Mesenchymal stem cell (in vitro differentiated cells and primary cell): Measurements from ENCODE around the gene RHBDD1.

Source experiments
- DNase-seq: peaks from one replicate; pipeline ENCODE4 v3.0.0-alpha.2; 2013
- H2AFZ ChIP-seq: one replicate; pipeline ENCODE4 v1.6.1; 2013; ENCODE audit warnings: low read depth, mild to moderate bottlenecking, control low read depth, inconsistent platforms, low read length, moderate library complexity
- H2AK5ac ChIP-seq: 2 replicates; pipeline ENCODE4 v1.6.1; 2013; ENCODE audit warnings: low read length, moderate library complexity, mild to moderate bottlenecking, inconsistent platforms; ENCODE audit not compliant: severe bottlenecking
- H2BK120ac ChIP-seq: one replicate; pipeline ENCODE4 v1.6.1; 2013; ENCODE audit warnings: low read depth, mild to moderate bottlenecking, inconsistent platforms, low read length, moderate library complexity
- H2BK12ac ChIP-seq, 2 experiments: one replicate each; pipeline ENCODE4 v1.6.1; 2013; ENCODE audit warnings: inconsistent platforms in 2 of 2, low read length in 2 of 2, mild to moderate bottlenecking in 2 of 2, moderate library complexity in 2 of 2, control low read depth in 1 of 2
- H2BK15ac ChIP-seq: one replicate; pipeline ENCODE4 v1.6.1; 2013; ENCODE audit warnings: mild to moderate bottlenecking, low read depth, inconsistent platforms; ENCODE audit not compliant: poor library complexity, severe bottlenecking
- H2BK5ac ChIP-seq: 2 replicates; pipeline ENCODE4 v1.6.1; 2013; ENCODE audit warnings: low read depth, mild to moderate bottlenecking, low read length, control low read depth, inconsistent platforms; ENCODE audit not compliant: poor library complexity, severe bottlenecking
- H3K14ac ChIP-seq, 2 experiments: one replicate each; pipeline ENCODE4 v1.6.1; 2013; ENCODE audit warnings: inconsistent platforms in 2 of 2, low read length in 2 of 2, control low read depth in 1 of 2, mild to moderate bottlenecking in 1 of 2, moderate library complexity in 1 of 2
- H3K18ac ChIP-seq, 2 experiments: one replicate each; pipeline ENCODE4 v1.6.1; 2013; ENCODE audit warnings: inconsistent platforms in 2 of 2, low read length in 2 of 2, control low read depth in 1 of 2, low read depth in 1 of 2, mild to moderate bottlenecking in 1 of 2
- H3K23ac ChIP-seq, 2 experiments: one replicate each; pipeline ENCODE4 v1.6.1; 2013; ENCODE audit warnings: inconsistent platforms in 2 of 2, low read length in 2 of 2, mild to moderate bottlenecking in 2 of 2, moderate library complexity in 2 of 2, control low read depth in 1 of 2
- H3K27ac ChIP-seq: 2 replicates; pipeline ENCODE4 v1.5.1; 2013; ENCODE audit warnings: mild to moderate bottlenecking, moderate library complexity, low read length, control low read depth, inconsistent platforms; ENCODE audit not compliant: poor library complexity, severe bottlenecking
- H3K27me3 ChIP-seq, 2 experiments: 2 replicates each; pipeline versions ENCODE4 v1.6.1 to v1.7.0; 2013; ENCODE audit warnings: low read length in 2 of 2, mild to moderate bottlenecking in 2 of 2, moderate library complexity in 2 of 2, control low read depth in 1 of 2, inconsistent platforms in 1 of 2; ENCODE audit not compliant: control insufficient read depth in 1 of 2, insufficient read depth in 1 of 2
- H3K36me3 ChIP-seq, 2 experiments: 2 replicates each; pipeline versions ENCODE4 v1.6.1 to v1.7.0; 2013; ENCODE audit warnings: low read length in 2 of 2, control low read depth in 1 of 2, inconsistent platforms in 1 of 2, low read depth in 1 of 2, mild to moderate bottlenecking in 1 of 2; ENCODE audit not compliant: insufficient read depth in 2 of 2, control insufficient read depth in 1 of 2
- H3K4ac ChIP-seq, 2 experiments: one replicate each; pipeline ENCODE4 v1.6.1; 2013; ENCODE audit warnings: inconsistent platforms in 2 of 2, low read length in 2 of 2, mild to moderate bottlenecking in 2 of 2, moderate library complexity in 2 of 2, control low read depth in 1 of 2, low read depth in 1 of 2
- H3K4me1 ChIP-seq: 2 replicates; pipeline ENCODE4 v1.6.1; 2013; ENCODE audit warnings: low read depth, low read length, control low read depth; ENCODE audit not compliant: control insufficient read depth, insufficient read depth
- H3K4me2 ChIP-seq: 2 replicates; pipeline ENCODE4 v1.6.1; 2013; ENCODE audit warnings: low read length, mild to moderate bottlenecking, inconsistent platforms; ENCODE audit not compliant: poor library complexity, severe bottlenecking
- H3K4me3 ChIP-seq, 2 experiments: 2 replicates each; pipeline versions ENCODE4 v1.5.1 to v1.7.0; 2013; ENCODE audit warnings: low read length in 2 of 2, mild to moderate bottlenecking in 2 of 2, control low read depth in 1 of 2, low read depth in 1 of 2; ENCODE audit not compliant: insufficient read depth in 1 of 2
- H3K79me1 ChIP-seq: replicated peaks from 2 replicates; pipeline ENCODE4 v1.6.1; 2013; ENCODE audit warnings: mild to moderate bottlenecking, control low read depth, low read length, inconsistent platforms; ENCODE audit not compliant: poor library complexity, severe bottlenecking
- H3K9ac ChIP-seq: 2 replicates; pipeline ENCODE4 v1.7.0; 2013; ENCODE audit warnings: mild to moderate bottlenecking, low read length, moderate library complexity
- H3K9me3 ChIP-seq: 2 replicates; pipeline ENCODE4 v1.7.0; 2013; ENCODE audit warnings: mild to moderate bottlenecking, low read length; ENCODE audit not compliant: control insufficient read depth
- H4K8ac ChIP-seq: one replicate; pipeline ENCODE4 v1.6.1; 2013; ENCODE audit warnings: inconsistent platforms, mild to moderate bottlenecking, low read length, moderate library complexity
- H4K91ac ChIP-seq: one replicate; pipeline ENCODE4 v1.6.1; 2013; ENCODE audit warnings: mild to moderate bottlenecking, low read length, inconsistent platforms
- WGBS: methylation state at CpG from one replicate; pipeline ENCODE4 v1.1.7; 2013; ENCODE audit warnings: mixed read lengths; 5-methylcytosine and 5-hydroxymethylcytosine counted together

Gene RHBDD1

GRCh38 chr2:226959418-226959817, 123.6 kb downstream of the RHBDD1 start:
- H2BK12ac ChIP-seq = no peak overlapping the region
- no peak overlapping the region for H3K4ac ChIP-seq
- H3K27me3 ChIP-seq = no peaks in the 10 kb centered on the region
- H3K14ac ChIP-seq = no peak overlapping the region
- no peak overlapping the region for H2BK5ac ChIP-seq
- H3K4me1 ChIP-seq = no peaks in the 10 kb centered on the region
- H3K27ac ChIP-seq = no peak overlapping the region
- H4K8ac ChIP-seq = no peak overlapping the region
- H3K4me3 ChIP-seq = no peak overlapping the region
- no CpG with 5 or more reads among the region's 1 CpG for WGBS
- no peaks in the 10 kb centered on the region for H3K79me1 ChIP-seq
- H3K9me3 ChIP-seq = no peaks in the 10 kb centered on the region
- no peak for DNase-seq
- H3K18ac ChIP-seq = no peak overlapping the region
- no peak overlapping the region for H2AFZ ChIP-seq
- H3K36me3 ChIP-seq = no peaks in the 10 kb centered on the region
- H4K91ac ChIP-seq = no peak overlapping the region
- no peak overlapping the region for H3K23ac ChIP-seq
- no peak overlapping the region for H2AK5ac ChIP-seq
- H3K4me2 ChIP-seq = no peak overlapping the region
- H2BK15ac ChIP-seq = no peak overlapping the region
- no peak overlapping the region for H3K9ac ChIP-seq
- H2BK120ac ChIP-seq = no peak overlapping the region

GRCh38 chr2:226962176-226962773, 126.4 kb downstream of the RHBDD1 start:
- no peak overlapping the region for H4K91ac ChIP-seq
- no peaks in the 10 kb centered on the region for H3K9me3 ChIP-seq
- no peak overlapping the region for H3K18ac ChIP-seq
- no peaks in the 10 kb centered on the region for H3K79me1 ChIP-seq
- no peak overlapping the region for H3K9ac ChIP-seq
- H2BK5ac ChIP-seq = no peak overlapping the region
- H3K4me3 ChIP-seq = no peak overlapping the region
- H3K14ac ChIP-seq = no peak overlapping the region
- no peak overlapping the region for H3K23ac ChIP-seq
- H3K4me1 ChIP-seq = no peaks in the 10 kb centered on the region
- H3K36me3 ChIP-seq = no peaks in the 10 kb centered on the region
- H4K8ac ChIP-seq = no peak overlapping the region
- H3K27ac ChIP-seq = no peak overlapping the region
- H2BK15ac ChIP-seq = no peak overlapping the region
- no CpG with 5 or more reads among the region's 3 CpGs for WGBS
- no peak overlapping the region for H2BK120ac ChIP-seq
- H2AK5ac ChIP-seq = no peak overlapping the region
- H2AFZ ChIP-seq = no peak overlapping the region
- H2BK12ac ChIP-seq = no peak overlapping the region
- no peak for DNase-seq
- H3K4ac ChIP-seq = no peak overlapping the region
- H3K4me2 ChIP-seq = no peak overlapping the region
- no peaks in the 10 kb centered on the region for H3K27me3 ChIP-seq

GRCh38 chr2:226963528-226963927, 127.7 kb downstream of the RHBDD1 start:
- Histone ChIP-seq H3K14ac (no peak overlapping the region), H2BK5ac (no peak overlapping the region), H3K23ac (no peak overlapping the region), H3K36me3 (no peaks in the 10 kb centered on the region), H2BK15ac (no peak overlapping the region), H2BK120ac (no peak overlapping the region), H2AFZ (no peak overlapping the region), H2BK12ac (no peak overlapping the region), H3K4me1 (no peaks in the 10 kb centered on the region), H4K8ac (no peak overlapping the region), H3K79me1 (no peaks in the 10 kb centered on the region), H4K91ac (no peak overlapping the region), H3K27me3 (no peaks in the 10 kb centered on the region), H3K4ac (no peak overlapping the region), H3K18ac (no peak overlapping the region), H3K9me3 (no peaks in the 10 kb centered on the region), H3K9ac (no peak overlapping the region), H3K4me2 (no peak overlapping the region), H3K27ac (peak overlapping the region; percentile 40), H3K4me3 (no peak overlapping the region), H2AK5ac (no peak overlapping the region)
- peak; percentile 36 for DNase-seq
- 11% methylated on average over 1 of the region's 1 CpG for WGBS

- Histone ChIP-seq H3K23ac (no peak overlapping the region), H2AFZ (no peak overlapping the region), H3K79me1 (no peaks in the 10 kb centered on the region), H3K36me3 (no peaks in the 10 kb centered on the region), H3K14ac (no peak overlapping the region), H4K8ac (no peak overlapping the region), H3K4ac (no peak overlapping the region), H2BK15ac (no peak overlapping the region), H3K4me1 (no peaks in the 10 kb centered on the region), H3K18ac (no peak overlapping the region), H3K27me3 (no peaks in the 10 kb centered on the region), H2BK5ac (no peak overlapping the region), H4K91ac (no peak overlapping the region), H3K27ac (no peak overlapping the region), H3K4me2 (no peak overlapping the region), H3K4me3 (no peak overlapping the region), H2AK5ac (no peak overlapping the region), H3K9ac (no peak overlapping the region), H2BK120ac (no peak overlapping the region), H3K9me3 (no peaks in the 10 kb centered on the region), H2BK12ac (no peak overlapping the region)
- DNase-seq = no peak
- WGBS = 98% methylated on average over 1 of the region's 1 CpG
These were observed 129.5 kb downstream of the RHBDD1 start for GRCh38 chr2:226965376-226965775.
